ENCODE measurements around the gene PRKN. TPM values are rescaled to one million over a fixed set of nuclear protein-coding genes. Genes with fewer than 3 reads are reported as not detected.

PRKN gene
- total RNA-seq, 4 donors from 2014 or later, result 4.5 to 12.3 (median 9.0) TPM

GRCh38 chr6:161432546-161432945 is 1295.0 kb downstream of the PRKN start:
- WGBS, 2 donors (ENCODE audit: low coverage in 1 of 2), result 89 to 97% methylated on average over 2 to 3 of the region's 3 CpGs
- Histone ChIP-seq H3K4me3 (no peak overlapping the region), H3K36me3 (no peaks in the 10 kb centered on the region), H3K4me1 (peaks cover 0 to 15% (median 6%) of the 10 kb centered on the region in 4 donors), H3K27me3 (no peaks in the 10 kb centered on the region), H3K9me3 (no peaks in the 10 kb centered on the region), H3K27ac (no peak overlapping the region)
- intact Hi-C loops (cut with DNase I; ENCODE audit: low total_unique reads) (no loop called here), in situ Hi-C loops (cut with MboI; ENCODE audit: low pct_ligation_motif_present in 1 of 4, low pct_unique_long_range_greater_than_20kb in 1 of 4, low sequenced_read_pairs in 3 of 4) (no loop called here)
- no peak for DNase-seq
- TF ChIP-seq POLR2A (IDR thresholded peaks at IDR 0.05) (no peak), EP300 (IDR thresholded peaks at IDR 0.05; ENCODE audit: low read depth) (no peak), POLR2AphosphoS5 (IDR thresholded peaks at IDR 0.05) (no peak)
- TF ChIP-seq, protein P1, sequence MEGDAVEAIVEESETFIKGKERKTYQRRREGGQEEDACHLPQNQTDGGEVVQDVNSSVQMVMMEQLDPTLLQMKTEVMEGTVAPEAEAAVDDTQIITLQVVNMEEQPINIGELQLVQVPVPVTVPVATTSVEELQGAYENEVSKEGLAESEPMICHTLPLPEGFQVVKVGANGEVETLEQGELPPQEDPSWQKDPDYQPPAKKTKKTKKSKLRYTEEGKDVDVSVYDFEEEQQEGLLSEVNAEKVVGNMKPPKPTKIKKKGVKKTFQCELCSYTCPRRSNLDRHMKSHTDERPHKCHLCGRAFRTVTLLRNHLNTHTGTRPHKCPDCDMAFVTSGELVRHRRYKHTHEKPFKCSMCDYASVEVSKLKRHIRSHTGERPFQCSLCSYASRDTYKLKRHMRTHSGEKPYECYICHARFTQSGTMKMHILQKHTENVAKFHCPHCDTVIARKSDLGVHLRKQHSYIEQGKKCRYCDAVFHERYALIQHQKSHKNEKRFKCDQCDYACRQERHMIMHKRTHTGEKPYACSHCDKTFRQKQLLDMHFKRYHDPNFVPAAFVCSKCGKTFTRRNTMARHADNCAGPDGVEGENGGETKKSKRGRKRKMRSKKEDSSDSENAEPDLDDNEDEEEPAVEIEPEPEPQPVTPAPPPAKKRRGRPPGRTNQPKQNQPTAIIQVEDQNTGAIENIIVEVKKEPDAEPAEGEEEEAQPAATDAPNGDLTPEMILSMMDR (IDR thresholded peaks at IDR 0.05), result no peak

- TF ChIP-seq POLR2AphosphoS5 (IDR thresholded peaks at IDR 0.05) (no peak), EP300 (IDR thresholded peaks at IDR 0.05; ENCODE audit: low read depth) (no peak), POLR2A (IDR thresholded peaks at IDR 0.05) (no peak)
- TF ChIP-seq, protein P1 (IDR thresholded peaks at IDR 0.05), result no peak
- Histone ChIP-seq H3K4me1 (peaks cover 0 to 9% (median 3%) of the 10 kb centered on the region in 4 donors), H3K27me3 (no peaks in the 10 kb centered on the region), H3K4me3 (no peak overlapping the region), H3K27ac (no peak overlapping the region), H3K36me3 (no peaks in the 10 kb centered on the region), H3K9me3 (no peaks in the 10 kb centered on the region)
- intact Hi-C loops (cut with DNase I; ENCODE audit: low total_unique reads) (no loop called here), in situ Hi-C loops (cut with MboI; ENCODE audit: low pct_ligation_motif_present in 1 of 4, low pct_unique_long_range_greater_than_20kb in 1 of 4, low sequenced_read_pairs in 3 of 4) (no loop called here)
- WGBS, 2 donors (ENCODE audit: low coverage in 1 of 2), result 93% methylated on average over 3 of the region's 3 CpGs; no CpG with 5 or more reads in 1 of the 2 donors
- DNase-seq, result no peak
These were observed 1297.6 kb downstream of the PRKN start for GRCh38 chr6:161429921-161430490.

DNA sequence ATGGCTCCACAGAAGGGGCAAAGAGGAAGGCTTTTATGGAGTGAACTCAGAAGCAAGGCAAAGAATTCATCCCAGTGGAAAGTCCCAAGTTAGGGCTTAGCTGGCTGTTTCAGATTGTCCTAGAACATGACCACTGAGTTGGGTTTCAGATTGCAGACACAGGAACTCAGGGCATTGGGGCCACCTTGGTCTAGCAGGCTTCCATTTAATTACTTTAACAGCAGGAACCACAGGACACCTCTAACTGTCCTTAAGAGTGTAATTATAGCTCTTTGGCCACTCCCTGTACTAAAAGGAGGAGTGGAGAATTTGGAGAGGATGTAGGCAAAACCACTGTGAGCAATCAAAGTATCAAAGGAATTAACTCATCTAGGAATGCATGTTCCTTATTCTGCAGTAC is 1303.1 kb downstream of the PRKN start:
- intact Hi-C loops (cut with DNase I; ENCODE audit: low total_unique reads), result no loop called here
- in situ Hi-C loops (cut with MboI; ENCODE audit: low pct_ligation_motif_present in 1 of 4, low pct_unique_long_range_greater_than_20kb in 1 of 4, low sequenced_read_pairs in 3 of 4), result loop anchor here in 2 of 4 donors (25.0 kb wide), 2 partner anchors 263 to 1313 kb away; partner anchors contain the start of genes PACRG (in 1 of the 2) and PRKN (in 1 of the 2)
- Histone ChIP-seq H3K36me3 (no peaks in the 10 kb centered on the region), H3K9me3 (no peaks in the 10 kb centered on the region), H3K4me3 (no peak overlapping the region), H3K27me3 (no peaks in the 10 kb centered on the region), H3K27ac (no peak overlapping the region), H3K4me1 (no peaks in the 10 kb centered on the region)
- DNase-seq, result no peak
- TF ChIP-seq POLR2A (IDR thresholded peaks at IDR 0.05), result no peak
- TF ChIP-seq, protein P1 (IDR thresholded peaks at IDR 0.05), result no peak
- TF ChIP-seq POLR2AphosphoS5 (IDR thresholded peaks at IDR 0.05), result no peak
- no peak for TF ChIP-seq EP300 (IDR thresholded peaks at IDR 0.05; ENCODE audit: low read depth)

GRCh38 chr6:161422710-161423680 is 1304.6 kb downstream of the PRKN start:
- 71 to 81% methylated on average over 10 to 16 of the region's 16 CpGs for WGBS, 2 donors (ENCODE audit: low coverage in 1 of 2)
- H3K36me3 ChIP-seq, result no peaks in the 10 kb centered on the region
- TF ChIP-seq POLR2AphosphoS5 (IDR thresholded peaks at IDR 0.05), result no peak
- TF ChIP-seq, protein P1 (IDR thresholded peaks at IDR 0.05), result no peak
- no peak for TF ChIP-seq EP300 (IDR thresholded peaks at IDR 0.05; ENCODE audit: low read depth)
- TF ChIP-seq POLR2A (IDR thresholded peaks at IDR 0.05), result no peak
- H3K27ac ChIP-seq, result no peak overlapping the region
- no peaks in the 10 kb centered on the region for H3K27me3 ChIP-seq
- in situ Hi-C loops (cut with MboI; ENCODE audit: low pct_ligation_motif_present in 1 of 4, low pct_unique_long_range_greater_than_20kb in 1 of 4, low sequenced_read_pairs in 3 of 4) (loop anchor here in 2 of 4 donors (25.0 kb wide), 2 partner anchors 264 to 1314 kb away; partner anchors contain the start of genes PACRG (in 1 of the 2) and PRKN (in 1 of the 2)), intact Hi-C loops (cut with DNase I; ENCODE audit: low total_unique reads) (no loop called here)
- H3K4me1 ChIP-seq, result peaks cover 0 to 2% (median 0%) of the 10 kb centered on the region in 4 donors
- H3K9me3 ChIP-seq, result no peaks in the 10 kb centered on the region
- DNase-seq, result no peak
- H3K4me3 ChIP-seq, result no peak overlapping the region
